Retinal pigment epithelial cell (primary cell): ENCODE results near the gene FRMD3.
A peak's percentile ranks its signal among the peaks of the same experiment; 100 is the strongest.

Source experiments
- DNase-seq: peaks from one replicate; pipeline ENCODE4 v3.0.0-alpha.2; 2010; ENCODE audit warnings: low read depth
- H3K4me3 ChIP-seq: 2 replicates; pipeline ENCODE4 v1.5.1; 2011; ENCODE audit warnings: mild to moderate bottlenecking, low read length, control low read depth, moderate library complexity
- CTCF ChIP-seq: conservative IDR thresholded peaks from 2 replicates; pipeline ENCODE4 v1.5.1; 2011; ENCODE audit warnings: low read depth, low read length, control low read depth, inconsistent platforms

Gene FRMD3

GRCh38 chr9:83447351-83447750 lies 90.8 kb downstream of the FRMD3 start:
- no peak for DNase-seq
- no peak for TF ChIP-seq CTCF
- H3K4me3 ChIP-seq = no peak overlapping the region

GRCh38 chr9:83445703-83446265 lies 92.4 kb downstream of the FRMD3 start:
- no peak for DNase-seq
- no peak for TF ChIP-seq CTCF

GRCh38 chr9:83444110-83444509 lies 94.1 kb downstream of the FRMD3 start:
- H3K4me3 ChIP-seq = no peak overlapping the region
- TF ChIP-seq CTCF = no peak
- DNase-seq = peak; percentile 44

More at GRCh38 chr9:83445703-83446265, 92.4 kb downstream of the FRMD3 start:
- H3K4me3 ChIP-seq = no peak overlapping the region

GRCh38 chr9:83441390-83441789 lies 96.8 kb downstream of the FRMD3 start:
- DNase-seq = peak; percentile 34
- no peak for TF ChIP-seq CTCF
- H3K4me3 ChIP-seq = no peak overlapping the region

- TF ChIP-seq CTCF = no peak
- H3K4me3 ChIP-seq = no peak overlapping the region
- no peak for DNase-seq
These were observed 97.6 kb downstream of the FRMD3 start for GRCh38 chr9:83440641-83441040.

GRCh38 chr9:83435301-83435700 lies 102.9 kb downstream of the FRMD3 start:
- DNase-seq = no peak
- H3K4me3 ChIP-seq = no peak overlapping the region
- TF ChIP-seq CTCF = no peak

- H3K4me3 ChIP-seq = no peak overlapping the region
- TF ChIP-seq CTCF = no peak
These were observed 103.9 kb downstream of the FRMD3 start for GRCh38 chr9:83434254-83434653.

More at GRCh38 chr9:83434254-83434653, 103.9 kb downstream of the FRMD3 start:
- no peak for DNase-seq
